A204.1 (cell line): ENCODE results near the gene TTC39C.
"Not testable (repeated sequence)": the region's sequence is repeated elsewhere in the genome, so short reads cannot be mapped to it uniquely, and the experiment has no call there.

Experiments
- FAIRE-seq: peaks from 2 replicates; lab custom pipeline; 2012; peaks lifted over from hg19 to GRCh38; lab: Jason Lieb, UNC

Gene TTC39C

DNA sequence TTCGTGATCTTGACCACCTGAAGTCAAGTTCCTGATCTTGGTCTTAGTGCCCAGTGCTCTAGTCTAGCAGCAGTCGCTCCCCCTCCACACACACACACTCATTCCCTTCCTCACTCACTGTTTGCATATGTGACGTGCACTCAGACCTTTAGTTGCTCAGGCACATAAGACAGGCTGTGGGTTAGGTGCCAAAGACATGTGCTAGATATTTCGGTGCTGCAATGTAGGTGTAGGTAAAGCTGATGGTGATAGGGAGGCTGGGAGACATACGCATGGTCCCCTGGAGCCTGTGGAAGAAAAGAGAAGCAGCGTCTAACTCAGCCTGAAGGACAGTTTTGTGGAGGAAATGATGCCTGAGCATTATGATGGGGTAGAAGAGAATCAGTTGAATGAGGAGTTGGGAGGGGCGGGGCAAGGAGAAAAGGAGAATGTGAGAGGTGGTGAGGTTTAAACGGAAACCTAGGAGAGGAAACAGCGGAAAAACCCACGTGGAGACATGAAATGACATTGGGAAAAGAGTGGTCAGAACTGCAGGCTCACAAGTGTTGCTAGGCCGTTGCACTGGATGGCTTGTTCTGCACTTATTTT, 3.8 kb downstream of the TTC39C start:
- no peak for FAIRE-seq

DNA sequence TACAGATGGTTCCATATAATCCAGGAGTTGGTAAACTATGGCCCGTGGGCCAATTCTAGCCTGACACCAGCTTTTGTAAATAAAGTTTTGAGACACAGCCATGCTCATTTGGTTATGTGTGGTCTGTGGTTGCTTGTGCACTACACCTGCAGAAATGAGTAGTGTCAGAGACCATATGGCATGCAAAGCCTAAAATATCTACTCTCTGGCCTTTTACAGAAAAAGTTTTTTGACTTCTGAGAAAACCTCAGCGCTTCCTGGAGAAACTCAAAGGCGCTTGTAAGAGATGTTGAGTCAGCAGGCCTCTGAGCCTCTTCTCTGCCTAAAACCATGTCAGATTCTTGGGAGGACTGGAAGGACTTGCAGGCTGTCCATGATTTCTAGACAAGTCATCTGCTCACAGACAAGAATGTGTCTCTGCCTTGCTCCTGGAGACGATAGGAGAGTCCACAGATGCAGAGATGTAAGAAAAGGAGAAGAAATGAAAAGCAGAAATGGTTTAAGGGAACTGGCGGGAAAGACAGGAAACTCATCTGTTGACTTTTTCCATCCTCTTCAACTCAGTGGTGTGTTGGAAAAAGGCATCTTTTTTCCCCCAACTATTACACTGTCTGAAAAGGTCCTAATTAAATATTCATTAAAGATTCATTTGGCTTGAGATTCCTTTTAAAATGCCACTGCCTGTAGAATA, 5.2 kb downstream of the TTC39C start:
- no peak for FAIRE-seq

DNA sequence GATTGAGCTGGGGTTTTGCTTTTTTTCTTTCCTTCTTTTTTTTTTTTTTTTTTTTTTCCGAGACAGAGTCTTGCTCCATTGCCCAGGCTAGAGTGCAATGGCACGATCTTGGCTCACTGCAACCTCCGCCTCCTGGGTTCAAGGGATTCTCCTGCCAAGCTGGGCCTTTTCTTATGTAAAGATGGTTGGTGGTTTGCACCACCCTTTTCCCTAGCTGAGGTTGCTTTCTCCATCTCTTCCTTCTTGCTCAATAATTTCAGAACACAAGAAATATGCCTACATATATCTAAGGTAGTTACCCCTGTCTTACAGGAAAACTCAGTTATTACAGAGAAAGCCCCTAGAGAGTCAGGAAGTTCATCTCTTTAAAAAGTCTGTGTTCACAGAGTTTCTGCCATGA, 7.0 kb downstream of the TTC39C start:
- no peak for FAIRE-seq

DNA sequence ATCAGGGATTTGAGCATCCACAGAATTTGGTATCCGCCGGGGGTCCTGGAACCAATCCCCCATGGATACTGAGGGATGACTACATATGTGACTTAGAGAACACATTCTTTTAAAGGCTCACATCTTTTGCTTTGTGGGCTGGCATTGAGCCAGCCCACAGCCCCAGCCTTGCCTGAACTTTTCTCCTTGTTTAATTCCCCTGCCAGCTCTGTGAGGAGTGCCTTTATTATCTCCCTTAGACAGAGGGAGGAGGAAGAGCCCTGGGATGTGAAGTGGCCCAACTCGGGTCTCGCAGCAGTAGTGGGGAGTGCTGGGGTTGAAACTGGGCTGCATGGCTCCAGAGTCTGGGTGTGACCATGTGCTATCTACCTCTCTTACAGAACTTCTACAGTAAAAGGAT, 7.6 kb downstream of the TTC39C start:
- no peak for FAIRE-seq

DNA sequence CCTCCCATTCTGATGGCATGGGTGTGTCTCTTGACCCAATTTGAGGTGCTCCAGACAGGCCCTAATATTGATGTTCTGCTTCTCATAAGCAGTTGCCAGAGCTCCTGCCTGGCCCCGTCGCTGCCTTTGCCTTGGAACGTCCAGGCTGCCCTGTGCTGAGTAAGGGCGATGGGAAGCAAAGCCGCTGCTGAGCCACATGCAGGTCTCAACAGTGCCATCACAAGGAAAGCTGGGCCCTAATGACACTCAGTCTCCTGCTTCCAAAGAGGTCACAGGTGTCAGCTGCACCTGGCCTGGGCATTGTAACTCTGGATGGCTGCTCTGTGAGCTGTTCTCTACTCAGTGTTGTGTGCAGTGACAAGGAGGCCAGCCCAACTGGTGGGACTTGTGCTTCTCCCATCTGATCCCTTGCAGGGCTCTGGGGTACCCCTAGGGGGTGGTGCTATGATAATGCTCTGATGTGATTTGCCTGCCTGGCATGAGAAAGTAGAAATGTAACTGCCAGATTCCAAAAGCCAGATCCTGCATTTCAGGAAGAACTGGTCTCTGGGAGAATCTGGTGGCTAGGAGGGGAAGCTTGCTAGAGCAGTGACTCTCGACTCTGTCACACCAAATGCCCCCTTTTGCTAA, 8.7 kb downstream of the TTC39C start:
- no peak for FAIRE-seq

DNA sequence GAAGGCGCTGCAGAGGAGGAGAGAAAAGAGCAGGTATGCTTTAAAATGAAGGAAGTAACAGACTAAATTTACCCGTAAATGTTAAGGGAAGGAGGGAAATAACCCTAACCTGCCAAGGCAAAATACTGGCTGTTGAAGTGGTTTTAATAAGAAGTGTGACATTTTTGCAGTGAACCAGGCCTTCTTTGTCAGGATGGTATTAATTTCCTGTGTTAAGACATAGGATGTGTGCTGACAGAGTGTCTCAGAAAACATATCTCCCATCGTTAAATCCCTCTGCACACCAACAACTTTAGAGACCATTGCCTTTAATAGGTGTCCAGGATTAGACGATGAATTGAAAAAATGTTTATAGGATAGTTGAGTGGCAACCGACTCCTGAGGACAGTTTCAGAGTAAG, 9.9 kb downstream of the TTC39C start:
- no peak for FAIRE-seq

DNA sequence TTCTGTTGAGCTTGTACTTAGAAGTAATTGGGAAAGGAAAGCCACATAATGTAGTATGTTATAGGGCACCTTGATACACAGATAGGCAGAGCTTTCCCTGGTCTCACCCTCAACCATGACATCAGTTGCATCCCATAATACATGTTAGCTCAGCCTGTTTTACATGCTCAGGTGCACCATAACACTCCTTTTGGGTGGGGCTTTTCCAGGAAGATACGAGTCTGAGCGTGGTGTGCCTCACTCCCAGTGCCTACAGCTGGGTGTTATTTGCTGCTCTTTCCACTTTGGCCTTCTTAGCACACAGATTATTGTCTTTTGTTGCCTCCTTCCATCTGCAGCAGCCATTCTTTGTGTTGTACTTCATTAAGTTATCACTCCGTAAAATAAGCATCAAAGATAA, 11.9 kb downstream of the TTC39C start:
- no peak for FAIRE-seq

DNA sequence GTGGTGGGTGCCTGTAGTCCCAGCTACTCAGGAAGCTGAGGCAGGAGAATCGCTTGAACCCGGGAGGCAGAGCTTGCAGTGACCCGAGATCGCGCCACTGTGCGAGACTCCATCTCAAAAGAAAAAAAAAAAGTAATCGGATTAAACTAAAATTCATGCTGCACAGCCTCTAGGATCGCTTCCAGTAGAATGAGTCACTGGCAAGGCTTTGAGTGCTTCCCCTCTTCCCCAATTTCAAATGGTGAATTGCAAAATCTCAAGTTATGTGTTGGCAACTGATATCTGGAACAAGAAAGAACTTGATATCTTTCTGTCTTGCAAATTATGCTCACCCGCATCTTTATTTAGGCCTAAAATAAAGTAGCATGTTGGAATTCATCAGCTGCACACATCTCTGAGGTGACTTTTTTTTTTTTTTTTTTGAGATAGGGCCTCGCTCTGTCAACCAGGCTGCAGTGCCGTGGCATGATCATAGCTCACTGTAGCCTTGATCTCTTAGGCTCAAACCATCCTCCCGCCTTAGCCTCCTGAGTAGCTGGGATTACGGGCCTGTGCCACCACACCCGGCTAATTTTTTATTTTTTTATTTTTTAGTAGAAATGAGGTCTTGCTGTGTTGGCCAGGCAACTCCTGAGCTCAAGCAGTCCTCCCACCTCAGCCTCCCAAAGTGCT, 12.7 kb downstream of the TTC39C start:
- no peak for FAIRE-seq

DNA sequence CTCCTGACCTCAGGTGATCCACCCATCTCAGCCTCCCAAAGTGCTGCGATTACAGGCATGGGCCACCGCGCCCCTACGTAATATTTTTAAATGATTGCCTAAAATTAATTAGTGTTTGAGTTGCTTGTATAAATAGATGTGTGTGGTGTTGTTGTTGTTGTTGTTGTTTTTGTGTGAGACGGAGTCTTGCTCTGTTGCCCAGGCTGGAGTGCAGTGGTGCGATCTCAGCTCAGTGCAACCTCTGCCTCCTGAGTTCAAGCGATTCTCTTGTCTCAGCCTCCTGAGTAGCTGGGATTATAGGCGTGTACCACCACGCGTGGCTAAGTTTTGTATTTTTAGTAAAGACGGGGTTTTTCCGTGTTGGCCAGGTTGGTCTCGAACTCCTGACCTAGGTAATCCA, 14.4 kb downstream of the TTC39C start:
- FAIRE-seq: not testable (repeated sequence)

DNA sequence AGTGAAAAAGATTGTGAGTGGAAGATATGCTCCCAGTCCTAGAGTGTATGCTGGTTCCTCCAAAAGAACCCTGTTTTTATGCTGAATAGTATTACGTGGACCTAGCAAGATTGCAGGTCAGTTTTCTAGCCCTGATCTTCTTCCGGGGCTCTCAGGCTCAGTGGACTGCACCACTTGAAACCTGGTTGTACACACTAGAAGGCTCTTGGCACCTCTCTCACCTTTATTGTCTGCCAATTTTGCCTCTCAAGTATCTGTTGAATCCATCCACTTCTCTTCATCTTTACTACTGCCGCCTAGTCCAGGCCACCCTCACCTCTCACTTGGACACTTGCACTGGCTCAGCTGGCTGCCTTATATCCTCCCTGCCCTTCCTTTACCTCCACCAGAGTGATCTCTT, 16.8 kb downstream of the TTC39C start:
- no peak for FAIRE-seq

DNA sequence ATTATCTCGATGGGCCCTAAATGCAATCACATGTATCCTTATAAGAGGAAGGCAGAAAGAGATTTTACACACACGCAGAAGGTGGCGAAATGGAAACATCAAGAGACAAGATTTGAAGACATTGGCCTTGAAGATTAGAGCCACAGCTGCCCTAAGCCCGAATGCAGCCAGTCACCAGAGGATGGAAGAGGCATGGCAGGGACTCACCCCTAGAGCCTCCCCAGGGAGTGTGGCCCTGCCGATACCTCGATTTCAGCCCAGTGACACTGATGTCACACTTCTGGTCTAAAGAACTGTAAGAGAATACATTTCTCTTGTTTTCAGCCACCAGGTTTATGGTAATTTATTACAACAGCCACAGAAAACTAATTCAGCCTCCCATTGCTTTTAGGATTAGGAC, 17.4 kb downstream of the TTC39C start:
- no peak for FAIRE-seq

DNA sequence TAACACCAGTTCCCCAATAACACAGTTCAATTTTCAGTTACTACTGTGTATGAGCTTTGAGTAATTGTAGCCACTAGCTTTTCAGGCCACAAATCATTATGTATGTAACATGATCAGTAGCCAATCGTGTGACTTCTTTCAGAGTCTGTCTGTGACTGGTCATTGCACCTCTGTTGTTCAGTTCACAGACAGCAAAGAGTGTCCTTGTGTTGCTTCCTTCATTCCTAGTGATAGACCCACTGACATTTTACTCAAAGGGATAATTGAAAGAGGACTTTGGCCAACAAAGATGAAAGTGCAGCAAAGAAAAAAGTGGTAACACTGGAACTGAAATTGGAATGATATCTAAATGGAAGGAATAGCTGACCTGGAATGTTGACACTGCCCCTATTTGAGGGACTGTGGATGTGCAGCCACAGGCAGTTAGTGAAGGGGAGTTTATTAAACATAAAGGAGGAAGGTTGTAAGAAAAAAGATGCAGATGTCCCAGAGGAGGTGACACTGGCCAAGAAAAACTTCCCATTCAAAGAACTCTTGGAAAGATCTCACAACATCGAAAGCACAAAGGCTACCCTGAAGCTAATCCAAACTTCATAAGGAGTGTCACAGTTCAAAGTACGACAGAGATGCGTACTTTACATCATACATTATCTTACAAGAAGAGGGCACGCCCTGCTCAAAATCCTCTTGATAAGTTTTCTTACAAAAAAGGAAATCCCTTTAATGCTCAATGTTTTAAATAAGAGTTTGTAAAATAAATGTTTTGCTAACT, 19.3 kb downstream of the TTC39C start:
- FAIRE-seq: no peak

DNA sequence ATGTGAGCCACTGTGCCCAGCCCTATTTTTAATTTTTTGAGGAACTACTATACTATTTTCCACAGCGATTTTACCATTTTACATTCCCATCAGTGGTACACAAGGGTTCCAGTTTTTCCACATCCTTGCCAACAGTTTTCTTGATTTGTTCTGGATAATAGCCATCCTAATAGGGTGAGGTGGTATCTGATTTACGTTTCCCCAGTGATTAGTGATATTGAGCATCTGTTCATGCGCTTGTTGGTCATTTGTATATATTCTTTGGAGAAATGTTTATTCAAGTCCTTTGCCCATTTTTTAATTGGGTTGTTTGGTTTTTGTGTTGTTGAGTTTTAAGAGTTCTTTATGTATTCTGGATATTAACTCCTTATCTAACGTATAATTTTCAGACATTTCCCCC, 20.8 kb downstream of the TTC39C start:
- FAIRE-seq: no peak

DNA sequence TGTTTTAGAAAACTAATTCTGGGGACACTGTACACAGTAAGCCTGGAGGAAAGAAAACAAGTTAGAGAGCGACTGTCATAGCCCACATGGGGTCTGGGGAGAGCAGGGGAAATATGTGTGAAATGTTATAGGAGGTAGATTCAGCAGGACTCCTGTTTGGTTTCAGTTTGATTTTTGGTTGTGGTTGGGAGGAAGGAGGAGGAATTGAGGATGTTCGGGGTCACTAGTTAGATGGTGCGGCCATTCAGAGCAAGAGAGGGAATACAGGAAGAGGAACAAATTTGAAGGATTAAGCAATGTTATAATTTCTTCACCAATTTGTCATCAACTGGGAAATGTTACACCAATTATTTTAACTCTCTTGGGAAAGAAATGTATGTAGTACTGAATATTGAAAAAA, 25.1 kb downstream of the TTC39C start:
- no peak for FAIRE-seq

DNA sequence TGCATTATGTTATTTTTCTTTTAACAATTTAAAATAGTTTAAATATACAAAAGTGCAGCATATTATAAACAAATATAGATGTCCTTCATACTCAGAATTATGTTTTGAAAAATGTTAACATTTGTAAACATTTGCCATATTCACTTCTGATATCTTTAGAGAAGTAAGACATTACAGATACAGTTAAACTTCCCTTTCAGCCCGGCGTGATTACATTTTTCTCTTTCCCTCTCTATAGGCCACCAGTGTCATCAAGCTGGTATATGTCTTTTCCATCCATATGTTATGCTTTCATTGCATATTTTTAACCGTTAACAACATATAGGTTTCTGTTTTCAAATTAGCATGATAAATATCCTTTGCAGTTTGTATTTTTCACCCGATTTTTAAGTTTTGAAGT, 27.1 kb downstream of the TTC39C start:
- no peak for FAIRE-seq

DNA sequence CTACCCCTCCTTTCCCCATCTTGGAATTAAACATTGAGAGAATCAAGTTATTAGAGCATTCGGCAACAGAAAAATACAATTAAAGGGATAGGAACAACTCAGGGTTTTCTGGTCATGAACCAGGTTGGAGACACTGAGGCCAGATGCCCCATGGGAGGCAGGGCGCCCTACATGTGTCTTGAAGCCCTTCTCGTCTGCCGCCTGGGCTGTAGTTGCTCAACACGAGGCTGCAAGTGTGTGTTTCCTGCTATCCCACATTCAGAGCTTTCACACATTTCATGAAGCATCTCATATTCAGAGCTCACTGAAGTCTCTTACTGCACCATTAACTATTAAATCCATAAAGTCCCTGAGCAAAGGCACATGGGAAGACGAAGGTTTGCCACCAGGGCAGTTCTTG, 28.8 kb downstream of the TTC39C start:
- FAIRE-seq: no peak

DNA sequence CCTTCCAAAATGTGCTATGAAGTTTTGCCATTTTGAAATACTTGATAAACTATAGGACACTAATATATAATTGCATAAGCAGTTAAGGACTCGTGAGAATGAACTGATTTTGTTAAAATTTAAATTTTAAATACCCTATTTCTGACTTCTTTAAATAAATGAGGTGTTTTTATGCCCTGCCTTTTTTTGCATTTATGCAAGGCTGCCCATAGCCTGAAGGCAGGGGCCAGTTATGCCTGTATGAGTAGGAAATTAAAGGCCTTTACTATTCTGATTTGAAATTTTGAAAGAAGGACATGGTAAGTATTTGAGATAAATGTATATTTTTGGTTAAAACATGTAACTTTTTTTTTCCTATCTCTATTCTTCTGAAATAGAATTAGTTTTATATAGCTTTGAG, 33.7 kb downstream of the TTC39C start:
- no peak for FAIRE-seq

DNA sequence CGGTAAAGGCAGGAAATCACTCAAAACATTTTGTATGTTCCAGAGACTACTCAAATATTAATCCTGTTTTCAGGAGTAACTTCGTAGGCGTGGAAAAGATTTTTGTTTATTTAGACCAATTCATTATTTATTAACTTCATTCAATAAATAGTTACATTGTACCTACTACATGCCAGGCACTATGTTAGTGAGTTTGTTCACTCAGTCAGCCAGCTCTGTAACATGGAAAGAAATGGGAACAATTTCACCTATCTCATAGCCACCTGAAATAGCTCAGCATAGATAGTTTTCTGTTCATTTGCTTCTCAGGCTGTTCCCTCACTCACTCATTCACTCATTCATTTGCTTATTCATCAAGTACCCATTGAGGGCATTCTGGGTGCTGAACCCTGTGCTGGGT, 34.6 kb downstream of the TTC39C start:
- FAIRE-seq: no peak

DNA sequence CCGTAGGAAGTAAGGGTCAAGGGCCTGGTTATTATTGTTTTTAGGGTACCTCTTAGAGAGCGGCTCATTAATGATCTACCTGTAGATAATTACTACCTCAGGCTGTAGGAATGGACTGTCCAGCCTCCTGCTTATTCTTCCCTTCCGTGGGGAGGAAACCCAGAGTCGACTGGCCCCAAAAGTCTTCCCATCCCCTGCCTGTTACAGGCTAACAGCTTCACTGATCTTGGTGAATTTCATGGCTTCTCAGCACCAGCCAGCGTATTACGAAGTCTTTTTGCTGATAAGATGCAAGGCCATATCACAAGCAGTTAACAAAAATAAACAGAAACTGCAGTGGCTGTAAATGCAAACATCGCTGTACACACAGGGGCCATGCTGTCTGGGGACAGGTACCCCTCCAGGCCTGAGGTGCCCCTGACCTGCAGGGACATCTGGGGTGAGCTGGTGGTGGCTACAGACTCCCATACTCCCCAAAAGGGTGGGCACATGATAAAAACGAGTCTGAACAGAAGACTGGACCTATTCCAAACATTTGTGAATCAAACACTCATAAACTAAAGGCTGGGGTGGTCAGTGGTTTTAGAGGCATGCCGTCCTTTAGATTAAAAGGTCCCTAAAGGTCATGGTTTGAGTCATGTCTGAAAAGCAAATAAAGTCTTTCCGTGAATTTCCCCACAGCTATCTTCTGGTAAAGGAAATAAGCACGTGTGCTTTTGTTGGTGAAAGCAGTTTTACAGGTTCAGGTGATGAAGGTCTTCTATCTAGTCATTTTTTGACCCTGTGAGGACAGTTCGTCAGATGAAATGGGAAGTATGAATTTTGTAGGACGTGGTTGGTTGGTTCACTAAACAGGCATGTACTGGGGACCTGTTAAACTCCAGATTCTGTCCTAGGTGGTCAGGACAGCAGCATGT, 36.7 kb downstream of the TTC39C start:
- FAIRE-seq: no peak

DNA sequence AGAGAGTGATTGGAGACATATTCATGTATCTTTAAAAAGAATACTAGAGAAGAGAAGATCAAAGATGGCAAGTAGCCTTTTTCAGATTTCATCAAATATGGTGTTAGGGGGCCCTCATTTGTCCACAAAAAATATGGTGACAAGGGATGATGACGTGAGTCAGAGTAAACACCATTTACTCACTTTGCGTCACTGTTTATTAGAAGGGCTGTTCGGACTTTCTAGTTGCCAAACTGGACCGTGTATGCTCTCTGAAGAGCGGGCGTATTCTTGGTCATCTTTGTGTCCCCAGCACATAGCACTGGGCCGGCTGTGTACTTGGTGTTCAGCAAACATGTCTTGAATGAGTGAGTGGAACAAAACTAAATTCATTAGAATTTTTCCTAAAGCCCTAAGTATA, 37.5 kb downstream of the TTC39C start:
- FAIRE-seq: no peak

DNA sequence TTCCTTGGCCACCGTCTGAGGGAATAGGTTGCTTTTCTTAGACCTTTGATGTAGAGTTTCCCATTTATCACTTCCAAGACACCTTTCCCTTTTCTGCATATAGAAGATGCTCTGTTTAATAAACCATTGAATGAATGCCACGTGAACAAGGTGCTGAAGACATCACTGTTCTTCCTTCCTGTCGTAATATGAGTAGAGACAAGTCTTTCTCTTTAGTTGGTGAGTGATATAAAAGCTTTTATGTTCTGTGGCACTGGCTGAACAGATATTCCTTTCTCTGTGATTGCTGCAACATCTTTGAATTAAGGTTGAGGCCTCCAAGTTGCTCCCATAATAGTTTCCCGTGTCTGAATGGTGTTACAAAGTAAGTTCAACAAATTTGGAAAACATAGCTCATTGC, 38.7 kb downstream of the TTC39C start:
- no peak for FAIRE-seq

DNA sequence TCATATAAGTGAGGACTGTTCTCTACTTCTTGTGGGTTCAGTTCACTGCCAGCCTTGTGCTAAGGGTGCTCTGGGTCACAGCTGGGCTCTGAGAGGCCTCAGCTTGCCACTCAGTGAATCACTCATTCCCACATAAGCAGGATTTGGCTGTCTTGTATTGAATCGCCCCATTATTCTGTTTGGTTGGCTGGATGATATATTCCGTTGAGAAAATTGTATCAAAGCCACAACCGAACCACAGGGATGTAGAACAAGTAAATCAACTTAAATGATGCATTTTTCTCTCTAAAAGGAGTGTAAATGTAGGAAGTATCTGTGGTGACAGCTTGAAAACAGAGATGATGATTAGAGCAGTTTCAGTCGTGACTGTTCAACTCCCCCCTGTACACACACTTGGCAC, 39.6 kb downstream of the TTC39C start:
- FAIRE-seq: no peak
